ENCODE results near the gene FEM1C.

Gene FEM1C

DNA sequence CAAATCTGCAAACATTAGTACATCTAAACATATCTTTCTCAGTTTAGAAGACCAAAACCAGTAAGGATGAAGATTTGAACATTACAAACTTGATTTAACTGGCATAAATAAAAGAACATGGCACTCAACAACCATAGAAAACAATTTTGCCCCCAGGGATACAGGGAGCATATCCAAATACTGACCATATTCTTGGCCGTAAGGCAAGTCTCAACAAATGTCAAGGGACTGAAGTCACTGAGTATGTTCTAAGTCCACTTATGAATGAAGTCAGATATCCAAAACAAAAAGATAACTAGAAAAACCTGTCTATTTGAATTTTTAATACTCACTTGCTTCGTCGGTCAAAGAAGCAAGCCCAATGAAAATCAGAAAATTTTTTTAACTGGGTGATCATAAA lies 14.1 kb downstream of the FEM1C start:
- DNase-seq (ENCODE audit: extremely low spot score, insufficient read length, low read depth) (no peak), FAIRE-seq (no peak)

GRCh38 chr5:115526604-115527003 lies 18.0 kb downstream of the FEM1C start:
- FAIRE-seq, result no peak
- no peak for DNase-seq (ENCODE audit: extremely low spot score, insufficient read length, low read depth)

DNA sequence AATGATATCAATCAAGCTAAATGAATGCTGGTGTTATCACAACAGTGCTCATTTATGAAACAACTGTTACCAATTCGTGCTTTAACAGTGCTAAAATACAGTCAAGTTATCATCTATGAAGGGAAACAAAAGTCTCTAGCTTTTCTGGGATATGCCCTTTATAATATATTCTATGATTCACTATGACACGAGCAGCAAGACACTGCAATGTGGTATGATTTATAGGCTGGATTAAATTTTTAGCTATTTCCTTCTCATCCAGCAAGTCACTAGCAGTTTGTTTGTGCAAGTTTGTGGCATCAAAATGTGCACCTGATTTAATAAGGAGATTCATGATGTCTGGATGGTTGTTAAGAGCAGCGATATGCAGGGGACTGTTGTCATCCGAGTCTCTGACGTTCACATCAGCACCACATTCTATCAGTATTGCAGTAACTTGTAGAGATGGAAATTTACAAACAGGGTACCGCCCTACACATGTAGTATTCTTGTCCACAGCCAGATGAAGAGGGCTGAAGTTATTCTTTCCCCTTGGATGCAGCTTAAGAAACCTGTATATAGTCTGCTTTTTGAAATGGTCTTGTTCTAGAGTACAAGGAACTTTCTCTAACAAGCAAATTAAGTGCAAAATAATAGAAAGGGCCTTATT lies 20.3 kb downstream of the FEM1C start:
- no peak for DNase-seq (ENCODE audit: extremely low spot score, insufficient read length, low read depth)
- no peak for FAIRE-seq

DNA sequence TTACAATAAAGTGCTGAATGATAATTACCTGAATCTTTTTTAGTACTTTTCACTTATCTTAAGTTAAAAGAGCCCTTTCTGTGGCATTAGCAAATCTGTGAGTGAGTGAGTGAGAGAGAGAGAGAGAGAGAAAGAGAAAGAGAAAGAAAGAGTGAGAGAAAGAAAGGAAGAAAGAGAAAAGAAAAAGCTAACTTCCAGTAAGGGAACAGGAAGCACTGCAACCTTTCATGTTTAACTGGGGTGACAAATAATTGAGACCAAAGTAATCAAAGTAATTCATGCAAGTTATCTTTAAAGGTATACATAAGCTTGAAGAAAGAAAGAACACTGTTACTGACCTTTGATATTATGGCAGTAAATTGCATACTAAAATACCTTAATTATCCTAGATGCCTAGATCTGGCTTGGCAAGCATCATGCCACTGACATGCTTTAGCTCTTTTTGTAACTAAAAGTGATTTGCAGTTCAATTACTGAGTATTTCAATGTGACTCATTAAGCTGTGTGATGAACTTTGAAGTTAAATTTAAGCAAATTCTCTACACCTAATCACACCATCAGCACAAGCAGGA lies 21.7 kb downstream of the FEM1C start:
- DNase-seq (ENCODE audit: extremely low spot score, insufficient read length, low read depth), result no peak
- peak; percentile 63 for FAIRE-seq

DNA sequence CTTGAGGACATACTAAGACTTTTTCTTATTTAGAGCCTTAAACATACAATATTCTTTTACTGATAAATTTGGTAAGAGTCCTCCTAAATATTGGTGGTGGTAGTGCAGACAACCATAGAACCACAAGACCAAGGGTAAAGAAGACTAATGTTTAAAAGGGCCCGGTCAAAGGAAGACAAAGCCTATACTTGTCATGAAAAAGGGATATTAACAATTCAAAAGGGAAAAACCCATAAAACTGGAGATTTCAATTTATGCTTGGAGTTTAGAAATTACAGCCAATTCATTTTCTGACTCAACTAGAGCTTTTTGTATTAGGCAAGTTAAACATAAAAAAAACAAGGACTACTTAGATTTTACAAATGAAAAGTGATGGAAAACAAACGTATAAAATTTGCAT lies 24.4 kb downstream of the FEM1C start:
- FAIRE-seq (no peak), DNase-seq (ENCODE audit: extremely low spot score, insufficient read length, low read depth) (no peak)

- no peak for FAIRE-seq
- DNase-seq (ENCODE audit: extremely low spot score, insufficient read length, low read depth), result no peak
Observed at GRCh38 chr5:115516372-115516771, 28.2 kb downstream of the FEM1C start.

DNA sequence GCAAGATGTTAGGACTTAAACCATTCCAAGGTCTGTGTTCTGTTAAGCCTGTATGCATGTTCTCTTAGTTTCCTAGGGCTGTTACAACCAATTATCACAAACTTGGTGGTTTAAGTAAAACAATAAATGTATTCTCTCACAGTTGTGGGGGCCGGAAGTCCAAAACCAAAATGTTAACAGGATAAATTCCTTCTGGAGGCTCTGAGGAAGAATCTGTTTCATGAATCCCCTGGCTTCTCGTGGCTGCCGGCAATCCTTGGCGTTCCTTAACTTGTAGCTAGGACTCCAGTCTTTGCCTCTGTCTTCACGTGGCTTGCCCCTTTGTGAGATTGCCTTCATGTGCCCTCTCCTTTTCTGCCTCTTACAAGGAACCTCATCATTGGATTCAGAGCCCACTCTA lies 30.4 kb downstream of the FEM1C start:
- FAIRE-seq (no peak), DNase-seq (ENCODE audit: extremely low spot score, insufficient read length, low read depth) (no peak)

DNA sequence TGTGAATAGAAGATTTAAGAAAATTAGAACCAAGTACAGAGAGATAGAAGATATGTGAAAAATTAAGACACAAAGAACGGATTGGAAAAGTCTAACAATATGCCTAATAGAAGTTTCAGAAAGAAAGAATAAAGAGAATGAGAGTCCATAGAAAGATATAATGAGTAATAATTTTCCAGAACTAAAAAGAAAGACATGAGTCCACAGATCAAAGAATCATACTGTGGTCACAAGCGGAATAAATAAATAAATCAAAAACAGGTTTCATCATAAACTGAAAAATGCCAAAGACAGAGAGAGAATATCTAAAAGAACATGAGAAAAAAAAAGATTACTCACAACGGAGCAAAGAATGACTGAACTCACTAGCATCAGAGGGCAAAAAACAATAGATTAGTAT lies 32.9 kb downstream of the FEM1C start:
- no peak for DNase-seq (ENCODE audit: extremely low spot score, insufficient read length, low read depth)
- no peak for FAIRE-seq

GRCh38 chr5:115510145-115510645 lies 34.4 kb downstream of the FEM1C start:
- DNase-seq (ENCODE audit: extremely low spot score, insufficient read length, low read depth), result no peak
- no peak for FAIRE-seq

GRCh38 chr5:115509547-115509946 lies 35.0 kb downstream of the FEM1C start:
- DNase-seq (ENCODE audit: extremely low spot score, insufficient read length, low read depth) (no peak), FAIRE-seq (no peak)

- no peak for DNase-seq (ENCODE audit: extremely low spot score, insufficient read length, low read depth)
- FAIRE-seq, result no peak
Observed at GRCh38 chr5:115507681-115508080, 36.9 kb downstream of the FEM1C start.

GRCh38 chr5:115503420-115503819 lies 41.2 kb downstream of the FEM1C start:
- no peak for FAIRE-seq
- no peak for DNase-seq (ENCODE audit: extremely low spot score, insufficient read length, low read depth)

DNA sequence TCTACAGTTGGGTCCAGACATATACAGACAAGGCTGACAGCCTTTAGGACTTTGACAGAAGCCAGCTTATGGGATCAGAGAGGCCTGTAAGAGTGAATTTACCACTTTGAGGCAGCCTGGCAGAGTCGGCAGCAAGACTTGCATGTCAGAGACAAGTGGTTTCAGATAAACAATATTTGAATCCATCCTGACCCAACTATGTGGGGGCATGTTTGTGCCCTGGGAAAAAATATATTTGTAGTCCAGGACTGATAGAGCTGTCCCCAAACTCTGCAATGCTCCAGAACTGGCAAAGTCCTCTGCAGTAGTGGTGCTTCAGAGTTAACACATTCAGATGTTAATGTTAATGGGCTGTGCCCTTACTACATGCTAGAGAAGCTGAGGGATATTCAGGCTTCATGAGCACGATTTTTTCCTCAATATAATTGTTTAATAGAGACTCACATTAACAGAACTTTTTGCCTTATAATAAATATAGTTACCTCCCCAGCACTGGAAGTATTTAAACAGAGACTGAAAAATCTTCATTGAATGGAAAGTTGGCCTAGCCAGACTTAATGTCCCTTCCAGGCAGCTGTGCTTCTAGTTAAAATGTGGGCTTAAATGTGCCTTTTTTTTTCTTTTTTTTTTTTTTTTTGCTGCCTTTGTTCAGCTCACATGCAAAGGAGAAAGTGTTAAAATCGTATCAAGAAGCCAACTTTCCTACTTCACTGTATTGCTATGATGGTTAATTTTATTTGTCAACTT lies 42.9 kb downstream of the FEM1C start:
- DNase-seq (ENCODE audit: extremely low spot score, insufficient read length, low read depth) (no peak), FAIRE-seq (no peak)

- FAIRE-seq, result no peak
- DNase-seq (ENCODE audit: extremely low spot score, insufficient read length, low read depth), result no peak
Observed at GRCh38 chr5:115500225-115500624, 44.4 kb downstream of the FEM1C start.

DNA sequence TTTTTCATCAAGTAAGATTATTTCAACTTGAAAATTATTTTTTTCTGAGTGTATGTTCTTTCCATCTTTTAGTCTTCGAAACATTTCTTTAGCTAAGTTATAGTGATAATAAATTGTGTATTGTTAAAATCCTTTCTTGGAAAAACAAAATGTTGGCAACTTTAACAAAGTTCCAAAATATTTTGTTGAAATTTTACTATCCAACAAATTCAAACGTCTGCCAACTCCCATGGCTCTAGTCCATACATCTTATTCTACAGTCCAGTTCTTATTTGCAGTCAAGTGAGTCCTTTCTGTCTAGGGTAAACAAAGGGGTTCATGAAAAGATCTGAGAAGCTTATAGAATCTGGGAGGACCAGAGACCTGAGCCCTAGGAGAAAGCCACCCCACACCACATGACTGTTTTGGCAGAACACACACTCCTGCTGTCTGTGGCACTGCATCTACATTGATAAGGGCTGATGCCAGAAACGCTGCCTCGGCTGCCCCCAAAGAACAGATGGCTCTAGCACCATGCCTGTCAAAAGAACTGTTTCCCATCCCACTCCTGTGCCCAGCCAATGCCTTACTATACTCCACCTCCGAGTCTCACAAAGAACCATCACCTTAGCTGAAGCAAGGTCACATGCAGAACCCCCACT lies 47.5 kb downstream of the FEM1C start:
- DNase-seq (ENCODE audit: extremely low spot score, insufficient read length, low read depth) (no peak), FAIRE-seq (no peak)

DNA sequence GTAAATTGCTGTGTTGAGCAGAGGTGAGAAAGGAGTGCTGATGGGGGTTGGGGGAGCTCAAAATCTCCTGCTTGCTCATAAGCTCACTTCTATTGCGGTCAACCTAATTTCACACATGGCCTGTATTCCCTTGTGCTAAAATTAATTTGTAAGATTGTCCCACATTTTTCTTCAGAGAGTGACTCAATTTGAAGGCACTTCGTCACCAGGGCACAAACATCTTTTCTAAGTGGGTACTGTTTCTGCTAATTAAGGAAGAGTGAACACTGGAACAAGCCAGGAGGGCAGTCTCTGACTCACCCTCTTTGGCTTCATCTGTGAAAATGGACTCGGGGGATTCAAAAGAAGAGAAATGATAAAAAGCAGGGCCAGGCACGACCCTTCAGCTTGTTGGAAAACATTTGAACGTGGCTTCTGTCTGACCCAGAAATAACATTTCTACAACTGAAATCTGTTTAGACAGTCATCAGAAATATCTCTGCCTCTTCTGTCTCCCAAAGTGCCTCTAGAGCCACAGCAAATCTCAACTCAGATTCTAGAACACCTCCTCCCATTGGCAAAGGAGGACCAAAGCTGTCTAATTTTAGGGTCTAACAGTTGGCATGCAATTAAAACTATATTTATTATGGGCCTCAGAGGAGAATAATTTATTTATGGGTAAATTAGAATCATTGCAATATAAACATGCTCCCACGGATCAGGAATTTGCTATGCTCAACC lies 49.8 kb downstream of the FEM1C start:
- DNase-seq (ENCODE audit: extremely low spot score, insufficient read length, low read depth) (no peak), FAIRE-seq (peak; percentile 54)

GRCh38 chr5:115490596-115490995 lies 54.0 kb downstream of the FEM1C start:
- FAIRE-seq (no peak), DNase-seq (ENCODE audit: extremely low spot score, insufficient read length, low read depth) (no peak)

GRCh38 chr5:115489733-115490132 lies 54.8 kb downstream of the FEM1C start:
- DNase-seq (ENCODE audit: extremely low spot score, insufficient read length, low read depth), result no peak
- FAIRE-seq, result no peak

DNA sequence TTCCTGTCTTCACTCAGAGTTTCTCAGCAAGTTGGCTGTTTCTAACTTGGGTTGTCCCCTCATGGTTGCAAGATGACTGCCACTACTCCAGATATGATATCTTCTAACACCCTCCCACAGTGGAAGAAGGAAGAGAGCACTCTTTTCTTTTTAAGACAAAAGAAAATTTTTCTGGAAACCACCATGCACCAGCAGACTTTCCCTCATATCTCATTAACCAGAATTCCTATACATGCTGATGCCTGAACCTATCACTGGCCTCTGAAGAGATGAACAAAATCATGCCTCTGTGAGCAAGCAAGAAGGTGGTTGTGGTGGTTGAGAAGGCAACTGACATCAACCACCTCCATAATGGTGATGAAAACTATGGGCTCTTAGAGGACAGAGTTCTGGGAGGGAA lies 56.8 kb downstream of the FEM1C start:
- FAIRE-seq, result peak; percentile 42
- no peak for DNase-seq (ENCODE audit: extremely low spot score, insufficient read length, low read depth)

DNA sequence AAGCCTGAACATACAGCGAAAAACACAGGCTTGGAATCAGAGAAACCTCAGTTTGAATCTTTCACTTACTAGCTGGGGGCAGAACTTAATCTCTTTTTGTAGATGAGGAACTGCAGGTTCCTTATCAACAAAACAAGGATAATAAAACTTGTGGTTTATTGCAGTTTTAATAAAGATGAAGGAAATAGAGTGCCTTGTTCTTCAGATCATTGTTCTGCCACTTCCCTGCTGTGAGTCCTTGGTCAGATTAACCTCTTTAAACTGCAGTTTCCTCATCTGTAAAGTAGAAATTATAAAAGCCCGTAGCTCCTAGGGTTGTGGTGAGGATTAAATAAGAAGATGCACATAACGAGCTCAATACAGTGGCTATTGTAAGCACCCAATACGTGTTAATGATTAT lies 57.4 kb downstream of the FEM1C start:
- FAIRE-seq (no peak), DNase-seq (ENCODE audit: extremely low spot score, insufficient read length, low read depth) (no peak)

Data from GM18507 (cell line).